RPMI7951 (cell line): ENCODE results near the gene NANOG. TPM values are rescaled to one million over a fixed set of nuclear protein-coding genes. Genes with fewer than 3 reads are reported as not detected.
"Not testable (repeated sequence)": the region's sequence is repeated elsewhere in the genome, so short reads cannot be mapped to it uniquely, and the experiment has no call there.

Experiments
- DNase-seq: peaks from one replicate; pipeline ENCODE4 v3.0.0-alpha.2; 2012; ENCODE audit warnings: low read depth
- total RNA-seq: library from RNA; depleted of rRNA; stranded (reverse); fragments of >200 nt; shearing (Covaris generic); gene quantifications from 2 replicates; pipeline ENCODE4 v1.2.3, GENCODE V29; 2014

The NANOG gene
- total RNA-seq, 1 experiment from 2014 or later = not detected

- no peak for DNase-seq
Observed at GRCh38 chr12:7801460-7801859, 12.3 kb downstream of the NANOG start.

- DNase-seq = not testable (repeated sequence)
Observed at GRCh38 chr12:7806319-7806718, 17.1 kb downstream of the NANOG start.

DNA sequence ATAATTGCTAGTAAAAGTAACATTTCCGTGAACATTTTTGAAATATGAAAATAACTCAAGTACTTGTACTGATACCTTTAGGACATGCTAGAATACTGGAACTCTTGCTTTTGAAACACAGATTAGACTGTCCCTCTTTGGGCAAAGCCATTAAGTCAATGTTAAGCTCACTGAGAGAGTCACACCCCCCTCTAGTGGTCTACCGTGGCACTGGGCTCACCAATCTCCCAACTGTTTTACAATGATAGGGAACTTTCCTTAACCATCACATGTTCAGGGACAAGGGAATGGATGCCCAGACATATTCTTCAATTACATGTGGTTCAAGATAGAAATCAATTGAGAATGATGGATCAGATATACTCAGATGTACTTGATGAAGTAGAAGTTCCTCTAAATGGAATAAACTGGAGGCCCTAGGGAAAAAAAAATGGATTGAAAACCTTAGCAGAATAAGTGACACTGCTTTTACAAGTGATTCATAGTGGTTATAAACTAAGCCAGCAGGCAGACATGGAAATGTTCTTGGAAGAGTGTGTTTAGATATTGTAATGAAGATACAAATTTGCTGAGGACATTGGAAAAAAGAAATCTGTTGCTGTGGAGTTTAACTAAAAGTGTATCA lies 17.8 kb downstream of the NANOG start:
- DNase-seq = peak; percentile 56

- DNase-seq = not testable (repeated sequence)
Observed at GRCh38 chr12:7825754-7826153, 36.6 kb downstream of the NANOG start.

GRCh38 chr12:7829737-7830136 lies 40.5 kb downstream of the NANOG start:
- DNase-seq = not testable (repeated sequence)

- DNase-seq = peak; percentile 43
Observed at GRCh38 chr12:7832059-7832696, 43.0 kb downstream of the NANOG start.

GRCh38 chr12:7833201-7833600 lies 44.0 kb downstream of the NANOG start:
- DNase-seq = not testable (repeated sequence)

GRCh38 chr12:7833831-7834230 lies 44.6 kb downstream of the NANOG start:
- peak; percentile 4 for DNase-seq

- DNase-seq = no peak
Observed at GRCh38 chr12:7834701-7835100, 45.5 kb downstream of the NANOG start.

GRCh38 chr12:7835116-7835515 lies 45.9 kb downstream of the NANOG start:
- DNase-seq = no peak

DNA sequence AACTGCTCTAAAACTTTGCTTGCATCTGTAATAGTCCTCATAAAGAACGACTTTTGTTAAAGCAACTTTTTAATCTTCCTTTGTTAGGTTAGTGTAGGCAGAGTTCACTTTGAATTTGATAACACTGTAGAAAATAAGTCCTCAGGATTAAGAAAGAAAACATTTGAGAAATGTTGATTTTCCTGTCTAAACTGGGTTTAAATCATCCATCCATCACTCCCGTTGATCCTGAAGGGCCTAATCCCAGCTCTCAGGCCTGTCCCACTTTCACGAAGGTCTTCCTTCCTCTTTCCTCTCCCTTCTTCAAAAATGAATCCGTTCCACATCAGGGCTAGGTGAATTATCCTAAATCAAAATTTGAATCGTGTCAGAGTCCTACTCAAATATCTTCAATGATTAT lies 46.6 kb downstream of the NANOG start:
- DNase-seq = no peak

DNA sequence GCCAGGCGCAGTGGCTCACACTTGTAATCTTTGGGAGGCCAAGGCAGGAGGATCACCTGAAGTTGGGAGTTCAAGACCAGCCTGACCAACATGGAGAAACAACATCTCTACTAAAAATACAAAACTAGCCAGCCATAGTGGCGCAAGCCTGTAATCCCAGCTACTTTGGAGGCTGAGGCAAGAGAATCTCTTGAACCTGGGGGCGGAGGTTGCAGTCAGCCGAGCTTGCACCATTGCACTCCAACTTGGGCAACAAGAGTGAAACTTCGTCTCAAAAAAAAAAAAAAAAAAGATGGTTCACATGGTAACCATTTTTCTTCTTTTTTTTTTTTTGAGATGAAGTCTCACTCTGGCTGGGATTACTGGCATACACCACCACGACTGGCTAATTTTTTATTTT lies 48.2 kb downstream of the NANOG start:
- DNase-seq = no peak

DNA sequence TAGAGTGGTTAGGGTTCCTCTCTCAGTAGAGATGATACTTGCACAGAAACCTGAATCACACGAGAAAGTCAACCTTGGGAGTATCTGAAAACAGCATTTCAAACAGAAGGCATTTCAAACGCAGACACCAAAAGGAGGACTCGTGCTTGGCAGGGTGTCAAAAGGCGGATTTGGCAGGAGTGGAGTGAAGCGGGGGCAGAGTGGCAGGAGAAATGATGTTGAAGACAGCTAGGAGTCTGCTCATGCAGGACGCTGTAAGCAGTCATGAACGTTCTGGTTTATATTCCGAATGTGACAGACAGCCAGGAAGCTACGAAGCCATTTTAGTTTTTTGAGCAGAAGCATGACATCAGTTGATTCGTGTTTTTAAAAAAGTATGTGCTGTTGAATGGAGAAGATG lies 50.0 kb downstream of the NANOG start:
- not testable (repeated sequence) for DNase-seq

DNA sequence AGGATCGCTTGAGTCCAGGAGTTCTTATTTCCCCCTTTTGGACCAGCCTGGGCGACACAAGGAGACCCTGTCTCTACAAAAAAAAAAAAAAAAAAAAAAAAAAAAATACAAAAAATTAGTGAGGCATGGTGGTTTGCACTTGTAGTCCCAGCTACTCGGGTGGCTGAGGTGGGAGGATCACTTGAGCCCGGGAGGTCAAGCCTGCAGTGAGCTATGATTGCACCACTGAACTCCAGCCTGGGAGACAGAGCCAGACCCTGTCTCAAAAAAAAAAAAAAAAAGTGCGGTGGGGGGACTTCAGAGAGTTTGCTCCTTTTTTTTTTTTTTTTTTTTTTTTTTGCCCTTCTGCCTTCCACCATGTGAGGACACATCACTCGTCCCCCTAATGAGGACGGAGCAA lies 50.6 kb downstream of the NANOG start:
- not testable (repeated sequence) for DNase-seq

GRCh38 chr12:7842444-7842843 lies 53.2 kb downstream of the NANOG start:
- not testable (repeated sequence) for DNase-seq

DNA sequence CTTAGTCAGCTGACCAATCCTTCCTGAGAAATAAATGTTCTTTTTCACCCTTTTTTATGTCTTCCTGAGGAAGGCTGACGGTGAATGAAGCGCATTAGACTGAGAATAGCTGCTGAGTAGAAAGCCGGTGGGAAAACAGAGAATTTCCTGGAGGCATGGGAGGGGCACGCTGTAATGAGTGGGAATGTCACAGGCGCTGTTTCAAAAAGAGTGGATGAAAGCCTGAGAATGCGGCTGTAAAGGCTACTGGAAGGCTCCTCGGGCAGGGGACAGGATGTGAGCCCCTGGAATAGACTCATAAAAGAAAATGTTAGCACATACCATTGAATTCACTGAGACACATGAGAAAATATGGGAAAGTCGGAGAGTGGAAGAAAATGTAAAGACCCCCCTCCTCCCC lies 53.9 kb downstream of the NANOG start:
- not testable (repeated sequence) for DNase-seq

DNA sequence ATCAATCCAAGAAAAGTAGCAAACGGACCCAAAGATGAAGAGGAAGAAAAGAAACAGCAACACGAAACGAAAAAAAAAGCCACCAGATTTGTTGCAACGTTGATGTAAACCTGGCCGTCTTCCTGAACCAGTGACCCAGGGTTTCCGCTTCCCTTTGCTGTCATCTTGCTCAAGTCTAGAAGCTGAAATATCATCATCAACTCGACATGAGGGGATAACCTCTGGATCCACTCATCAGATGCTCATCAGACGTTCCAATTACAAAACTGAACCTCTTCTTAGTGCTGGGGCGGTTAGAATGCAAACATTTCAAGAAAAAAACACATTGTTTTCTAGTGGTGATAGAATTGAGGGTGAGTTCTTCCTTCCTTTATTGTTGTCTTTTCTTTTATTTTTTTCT lies 54.4 kb downstream of the NANOG start:
- not testable (repeated sequence) for DNase-seq

- DNase-seq = no peak
Observed at GRCh38 chr12:7844116-7844515, 54.9 kb downstream of the NANOG start.

- DNase-seq = not testable (repeated sequence)
Observed at GRCh38 chr12:7847226-7848097, 58.3 kb downstream of the NANOG start.

DNA sequence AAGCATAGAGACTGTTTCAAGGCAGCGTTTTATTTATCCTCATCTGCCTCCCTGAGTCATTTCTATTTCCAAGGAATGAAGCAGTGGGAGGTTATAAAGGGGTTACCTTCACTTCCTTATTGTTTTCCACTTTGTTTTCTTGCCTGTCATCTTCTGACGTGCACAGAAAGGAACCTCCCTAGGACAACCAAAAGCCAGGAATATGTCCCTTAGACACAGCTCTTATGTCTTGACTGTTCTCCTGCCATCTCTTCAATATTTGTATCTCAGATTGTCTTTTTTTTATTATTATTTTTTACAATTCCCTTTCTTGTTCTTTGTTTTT lies 58.9 kb downstream of the NANOG start:
- not testable (repeated sequence) for DNase-seq
